NCI-H69 (cell line): ENCODE measurements around the gene SLC22A12.
"Not testable (repeated sequence)": the region's sequence is repeated elsewhere in the genome, so short reads cannot be mapped to it uniquely, and the experiment has no call there.

Experiments
- DNase-seq: peaks from one replicate; lab custom pipeline; 2025; lab: John Stamatoyannopoulos, UW

Gene SLC22A12

GRCh38 chr11:64585150-64585549 is 5.9 kb upstream of the SLC22A12 start:
- no peak for DNase-seq

GRCh38 chr11:64586366-64586765 is 4.7 kb upstream of the SLC22A12 start:
- no peak for DNase-seq

- DNase-seq, result no peak
Measured at GRCh38 chr11:64588701-64589100, 2.3 kb upstream of the SLC22A12 start.

- no peak for DNase-seq
Measured at GRCh38 chr11:64591257-64592233, 525 bp downstream of the SLC22A12 start.

DNA sequence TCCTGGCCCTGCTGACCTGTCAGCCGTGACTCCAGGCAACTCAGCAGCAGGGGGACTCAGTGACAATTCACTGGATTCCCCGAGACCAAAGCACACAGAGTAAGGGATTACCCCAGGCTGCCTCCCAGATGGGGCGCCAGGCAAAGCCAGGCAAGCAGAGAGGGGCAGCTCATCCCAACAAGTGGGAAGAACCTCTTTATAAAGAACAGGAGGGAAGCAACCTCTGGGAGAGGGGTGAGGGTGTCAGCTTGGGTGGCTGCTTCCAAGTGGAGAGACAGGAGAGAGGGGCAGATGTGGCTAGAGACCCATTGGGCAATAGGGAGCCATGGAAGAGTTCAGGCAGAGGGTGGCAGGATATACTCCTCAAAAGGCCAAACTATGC is 1.2 kb downstream of the SLC22A12 start:
- no peak for DNase-seq

DNA sequence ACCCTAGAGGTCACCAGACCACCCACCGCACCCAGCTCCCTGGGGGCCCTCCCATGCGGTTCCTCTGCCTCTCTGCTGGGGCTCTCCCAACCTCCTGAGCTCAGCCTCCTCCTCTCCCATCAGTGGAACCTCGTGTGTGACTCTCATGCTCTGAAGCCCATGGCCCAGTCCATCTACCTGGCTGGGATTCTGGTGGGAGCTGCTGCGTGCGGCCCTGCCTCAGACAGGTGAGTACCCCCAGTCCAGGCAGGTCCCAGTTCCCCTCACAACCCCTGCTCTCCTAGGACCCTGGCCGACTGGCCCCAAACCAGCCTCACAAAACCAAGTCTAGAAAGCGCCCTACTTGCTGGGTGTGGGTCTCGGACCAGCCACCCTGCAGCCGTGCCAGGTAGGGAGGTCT is 1.6 kb downstream of the SLC22A12 start:
- no peak for DNase-seq

DNA sequence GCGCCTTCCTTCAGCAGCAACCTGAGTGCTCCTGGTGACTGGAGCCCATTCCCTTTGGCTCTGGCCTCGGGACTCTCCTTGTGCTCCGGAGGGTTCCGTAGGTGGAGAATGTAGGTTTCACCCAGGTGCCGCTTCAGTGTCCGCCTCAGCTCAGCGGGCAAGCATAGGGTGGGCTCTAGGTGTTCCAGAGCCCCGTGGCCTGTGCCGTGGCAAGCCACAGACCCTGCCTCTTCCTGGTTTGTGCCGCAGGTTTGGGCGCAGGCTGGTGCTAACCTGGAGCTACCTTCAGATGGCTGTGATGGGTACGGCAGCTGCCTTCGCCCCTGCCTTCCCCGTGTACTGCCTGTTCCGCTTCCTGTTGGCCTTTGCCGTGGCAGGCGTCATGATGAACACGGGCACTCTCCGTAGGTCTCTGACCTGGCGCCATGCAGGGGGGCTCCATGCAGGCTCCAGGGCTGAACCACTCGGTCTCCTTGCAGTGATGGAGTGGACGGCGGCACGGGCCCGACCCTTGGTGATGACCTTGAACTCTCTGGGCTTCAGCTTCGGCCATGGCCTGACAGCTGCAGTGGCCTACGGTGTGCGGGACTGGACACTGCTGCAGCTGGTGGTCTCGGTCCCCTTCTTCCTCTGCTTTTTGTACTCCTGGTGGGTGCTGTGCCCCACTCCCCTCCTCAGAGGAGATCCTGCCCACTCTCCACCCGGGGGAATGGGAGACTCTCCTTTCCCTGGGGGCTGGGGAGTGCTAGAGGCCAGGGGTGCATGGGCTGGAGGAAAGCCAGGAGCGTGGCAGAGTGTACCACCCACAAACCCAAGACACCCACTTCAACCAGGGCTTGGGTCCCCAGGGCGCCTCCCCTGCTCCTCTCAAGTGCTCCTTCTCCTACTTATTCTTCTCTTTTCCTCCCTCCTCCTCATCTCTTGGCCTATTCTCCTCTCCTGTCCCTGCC is 2.4 kb downstream of the SLC22A12 start:
- DNase-seq, result no peak

- DNase-seq, result no peak
Measured at GRCh38 chr11:64594159-64594939, 3.3 kb downstream of the SLC22A12 start.

DNA sequence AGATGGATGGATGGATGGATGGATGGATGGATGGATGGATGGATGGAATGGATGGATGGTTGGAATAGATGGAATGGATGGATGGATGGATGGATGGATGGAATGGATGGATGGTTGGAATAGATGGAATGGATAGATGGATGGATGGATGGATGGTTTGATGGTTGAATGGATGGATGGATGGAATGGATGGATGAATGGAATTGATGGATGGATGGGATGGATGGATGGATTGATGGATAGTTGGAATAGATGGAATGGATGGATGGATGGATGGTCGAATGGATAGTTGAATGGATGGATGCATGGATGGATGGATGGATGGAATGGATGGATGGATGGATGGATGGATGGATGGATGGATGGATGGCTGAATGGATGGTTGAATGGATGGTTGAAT is 4.9 kb downstream of the SLC22A12 start:
- DNase-seq, result not testable (repeated sequence)

DNA sequence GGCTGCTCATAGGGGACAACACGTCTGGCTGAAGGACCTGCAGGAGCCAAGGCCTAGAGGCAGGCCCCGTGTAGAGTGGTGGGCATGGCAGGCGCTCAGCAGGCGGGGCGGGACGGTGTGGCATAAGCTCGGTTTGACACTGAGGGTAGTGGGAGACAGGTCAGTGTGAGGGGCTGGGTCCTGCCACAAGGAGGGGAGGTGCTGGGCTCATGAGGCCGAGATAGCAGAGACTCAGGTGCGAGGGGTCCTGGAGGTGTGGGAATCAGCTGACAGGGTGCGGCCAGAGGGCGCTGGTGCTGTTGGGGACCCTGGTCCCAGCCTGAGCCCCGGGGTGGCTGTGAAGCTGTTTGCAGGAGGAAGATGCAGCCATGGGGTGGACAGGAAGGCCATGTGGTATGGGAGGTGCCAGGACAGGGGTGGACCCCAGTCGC is 6.7 kb downstream of the SLC22A12 start:
- DNase-seq, result no peak

DNA sequence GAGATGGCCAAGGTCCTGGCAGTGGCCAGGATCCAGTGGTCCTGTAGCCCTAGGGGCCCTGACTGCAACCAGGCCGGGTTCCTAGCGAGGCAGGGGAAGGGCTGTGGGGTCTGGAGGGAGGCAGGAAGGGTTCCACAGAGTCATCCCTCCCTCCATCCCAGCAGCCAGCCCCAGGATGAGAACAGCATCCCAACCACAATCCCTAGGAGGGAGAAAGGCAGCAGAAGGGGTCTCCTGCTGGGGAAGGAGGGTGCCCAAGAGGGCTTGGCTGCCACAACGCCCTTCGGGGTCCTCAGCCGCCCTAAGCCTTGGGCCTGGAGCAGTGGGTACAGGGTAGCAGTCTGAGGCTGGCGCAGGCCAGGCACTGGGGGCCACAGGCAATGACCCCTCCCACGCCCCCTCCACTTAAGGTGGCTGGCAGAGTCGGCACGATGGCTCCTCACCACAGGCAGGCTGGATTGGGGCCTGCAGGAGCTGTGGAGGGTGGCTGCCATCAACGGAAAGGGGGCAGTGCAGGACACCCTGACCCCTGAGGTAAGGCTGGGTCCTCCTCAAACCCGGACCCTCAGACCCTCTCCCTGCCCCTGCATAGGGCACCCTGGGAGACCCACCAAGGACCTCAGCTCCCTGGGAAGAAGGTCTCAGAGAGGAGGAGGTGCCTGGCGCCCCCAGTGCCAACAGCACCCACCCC is 7.2 kb downstream of the SLC22A12 start:
- DNase-seq, result no peak

DNA sequence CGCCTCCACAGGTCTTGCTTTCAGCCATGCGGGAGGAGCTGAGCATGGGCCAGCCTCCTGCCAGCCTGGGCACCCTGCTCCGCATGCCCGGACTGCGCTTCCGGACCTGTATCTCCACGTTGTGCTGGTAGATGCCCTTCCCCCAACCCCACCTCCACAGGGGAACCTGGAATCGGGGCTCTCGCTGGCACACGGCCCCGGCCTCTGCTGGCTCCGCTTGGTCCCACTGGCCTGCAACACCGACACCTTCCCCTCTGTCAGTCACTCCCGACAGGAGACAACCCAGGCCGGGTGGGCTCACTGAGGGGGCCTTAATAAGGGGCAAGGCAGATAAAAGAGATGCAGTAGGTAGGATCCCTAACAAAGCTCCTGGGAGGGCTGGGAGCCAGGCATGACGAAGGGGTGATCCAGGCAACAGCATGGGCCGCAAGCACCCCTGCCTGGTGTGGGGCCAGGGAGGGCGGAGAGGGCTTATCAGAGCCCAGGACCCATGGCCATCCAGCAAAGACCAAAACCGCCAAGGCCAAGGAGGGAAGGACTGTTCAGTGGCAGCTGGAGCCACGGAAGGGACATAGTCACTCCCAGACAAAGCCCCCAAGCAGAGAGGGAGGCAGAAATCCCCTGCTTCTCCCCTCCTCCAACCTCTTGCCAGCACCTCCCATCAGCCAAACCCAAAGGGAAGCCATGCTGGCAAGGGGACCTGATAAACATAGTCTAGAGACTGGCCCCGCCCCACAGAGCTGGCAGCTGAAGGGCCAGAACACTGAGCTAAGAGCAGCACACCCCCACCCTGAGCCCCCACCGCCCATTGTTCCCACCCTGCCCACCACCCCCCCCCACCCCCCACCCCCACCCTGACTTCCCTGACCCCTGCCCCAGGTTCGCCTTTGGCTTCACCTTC is 8.0 kb downstream of the SLC22A12 start:
- no peak for DNase-seq

DNA sequence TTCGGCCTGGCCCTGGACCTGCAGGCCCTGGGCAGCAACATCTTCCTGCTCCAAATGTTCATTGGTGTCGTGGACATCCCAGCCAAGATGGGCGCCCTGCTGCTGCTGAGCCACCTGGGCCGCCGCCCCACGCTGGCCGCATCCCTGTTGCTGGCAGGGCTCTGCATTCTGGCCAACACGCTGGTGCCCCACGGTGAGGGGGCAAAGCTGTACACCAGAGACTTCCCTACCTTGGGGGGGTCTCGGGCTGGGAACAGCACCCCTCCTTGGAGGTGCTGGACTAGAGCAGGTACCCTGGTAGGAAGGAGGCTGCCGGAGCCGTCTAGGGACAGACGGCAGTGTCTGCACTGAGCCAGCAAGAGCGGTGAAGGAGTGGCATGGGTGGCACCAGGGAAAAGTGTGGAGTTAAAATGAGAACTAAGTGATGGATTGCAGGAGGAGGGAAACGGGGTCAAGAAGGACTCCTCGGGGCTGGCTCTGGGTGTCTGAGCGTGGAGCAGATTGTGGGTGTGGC is 8.7 kb downstream of the SLC22A12 start:
- DNase-seq, result no peak

DNA sequence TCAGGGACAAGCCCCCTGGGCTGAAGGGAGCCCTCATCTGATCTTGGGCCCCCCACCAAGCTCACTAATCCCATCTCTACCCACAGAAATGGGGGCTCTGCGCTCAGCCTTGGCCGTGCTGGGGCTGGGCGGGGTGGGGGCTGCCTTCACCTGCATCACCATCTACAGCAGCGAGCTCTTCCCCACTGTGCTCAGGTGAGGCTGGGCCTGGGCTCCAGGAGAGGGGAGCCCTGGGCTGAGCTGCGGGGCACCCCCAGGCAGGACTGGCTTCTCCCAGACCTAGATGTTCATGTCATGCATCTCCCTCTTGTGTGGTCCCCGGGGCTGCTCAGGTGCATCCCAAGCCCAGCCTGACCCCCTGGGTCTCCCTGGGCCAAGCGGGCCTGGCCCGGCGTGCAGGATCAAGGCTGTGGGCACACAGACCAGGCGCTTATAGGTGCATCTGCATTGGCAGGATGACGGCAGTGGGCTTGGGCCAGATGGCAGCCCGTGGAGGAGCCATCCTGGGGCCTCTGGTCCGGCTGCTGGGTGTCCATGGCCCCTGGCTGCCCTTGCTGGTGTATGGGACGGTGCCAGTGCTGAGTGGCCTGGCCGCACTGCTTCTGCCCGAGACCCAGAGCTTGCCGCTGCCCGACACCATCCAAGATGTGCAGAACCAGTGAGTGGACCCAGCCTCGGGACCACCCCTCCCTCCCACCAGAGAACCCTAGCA is 9.4 kb downstream of the SLC22A12 start:
- no peak for DNase-seq

- DNase-seq, result no peak
Measured at GRCh38 chr11:64601605-64602465, 10.8 kb downstream of the SLC22A12 start.

DNA sequence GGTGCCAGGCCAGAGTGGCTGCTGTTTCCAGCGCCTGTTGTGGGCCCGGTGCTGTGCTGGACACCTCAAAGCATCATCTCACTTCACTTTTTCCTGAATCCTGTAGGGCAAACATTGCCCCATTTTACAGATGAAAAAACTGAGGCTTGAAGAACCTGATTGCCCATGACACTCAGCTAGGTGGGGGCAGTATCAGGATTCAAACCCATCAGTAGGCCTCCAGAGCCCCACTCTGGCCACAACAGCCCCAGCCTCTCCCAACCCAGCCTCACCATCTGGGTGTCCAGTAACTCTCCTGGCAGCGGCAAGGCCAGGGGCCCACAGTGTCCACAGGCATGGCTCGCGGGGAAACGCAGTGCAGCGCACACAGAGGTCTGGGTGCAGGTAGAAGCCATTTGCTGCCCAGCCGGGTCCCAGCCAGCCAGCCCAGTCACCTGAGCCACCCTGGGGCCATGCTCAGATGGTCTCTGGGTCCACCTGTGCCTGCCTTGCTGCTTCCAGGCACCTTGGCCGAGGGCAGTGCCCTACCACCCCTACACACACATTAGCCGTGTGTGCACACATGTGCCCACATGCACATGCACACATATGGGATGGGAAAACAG is 11.5 kb downstream of the SLC22A12 start:
- no peak for DNase-seq

DNA sequence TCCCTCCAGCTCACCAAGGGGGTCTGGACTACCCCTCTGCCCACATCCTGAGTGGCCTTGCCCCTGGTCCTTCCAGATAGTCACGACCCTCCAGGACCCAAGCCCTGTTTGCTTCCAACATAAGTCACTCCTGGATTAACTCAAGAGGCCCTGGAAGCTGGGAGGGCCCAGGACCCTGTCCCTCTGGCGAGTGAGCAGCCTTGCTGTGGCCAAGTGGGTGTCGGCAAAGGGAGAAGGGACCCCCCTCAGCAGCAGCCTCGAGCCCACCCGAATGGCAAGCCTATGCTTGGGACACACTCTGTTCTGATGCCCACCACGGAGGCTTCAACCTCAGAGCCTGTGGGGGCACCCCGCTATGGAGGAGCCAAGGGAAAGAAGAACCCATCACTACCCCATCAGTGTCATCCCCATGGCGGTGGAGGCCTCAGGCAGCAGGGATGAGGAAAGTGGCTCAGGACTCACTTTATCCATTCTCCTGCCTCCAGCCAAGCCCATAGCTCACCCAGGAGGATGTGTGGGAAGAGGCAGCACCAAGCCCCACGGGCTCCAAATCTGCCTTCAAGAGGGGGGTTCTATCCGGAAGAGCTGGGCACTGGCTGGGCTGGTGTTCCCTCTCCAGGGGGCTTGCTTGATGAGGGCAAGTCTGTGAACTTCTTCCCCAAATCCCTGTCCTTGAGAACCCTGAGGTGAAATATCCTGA is 12.5 kb downstream of the SLC22A12 start:
- DNase-seq, result no peak
